HL-60 (cell line): ENCODE data around the gene MLC1.
"Not testable (repeated sequence)": the region's sequence is repeated elsewhere in the genome, so short reads cannot be mapped to it uniquely, and the experiment has no call there.

Experiments
- CTCF ChIP-seq: IDR thresholded peaks from one replicate; pipeline ENCODE4 v1.5.1; 2011; ENCODE audit warnings: low read length, control low read depth, inconsistent platforms; ENCODE audit not compliant: insufficient read depth
- GABPA ChIP-seq: IDR thresholded peaks from 2 replicates; pipeline ENCODE4 v1.6.1; 2012; ENCODE audit warnings: low read depth
- POLR2AphosphoS5 ChIP-seq: IDR thresholded peaks from 2 replicates; pipeline ENCODE4 v1.6.1; 2012; ENCODE audit warnings: low read depth
- SPI1 ChIP-seq: IDR thresholded peaks from 2 replicates; pipeline ENCODE4 v1.6.1; 2012; ENCODE audit warnings: low read depth, mild to moderate bottlenecking, borderline replicate concordance

DNA sequence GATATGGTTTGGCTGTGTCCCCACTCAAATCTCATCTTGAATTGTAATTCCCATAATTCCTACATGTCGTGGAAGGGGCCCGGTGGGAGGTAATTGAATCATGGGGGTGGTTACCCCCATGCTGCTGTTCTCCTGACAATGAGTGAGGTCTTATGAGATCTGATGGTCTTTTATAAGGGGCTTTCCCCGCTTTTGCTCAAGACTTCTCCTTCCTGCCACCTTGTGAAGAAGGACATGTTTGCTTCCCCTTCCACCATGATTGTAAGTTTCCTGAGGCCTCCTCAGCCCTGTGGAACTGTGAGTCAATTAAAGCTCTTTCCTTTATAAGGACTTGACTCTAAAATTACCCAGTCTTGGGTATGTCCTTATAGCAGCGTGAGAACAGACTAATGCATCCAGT is 1.7 kb upstream of the MLC1 start:
- not testable (repeated sequence) for TF ChIP-seq CTCF, POLR2AphosphoS5, GABPA, SPI1
